ENCODE data around the gene B3GNT7.

B3GNT7 gene

DNA sequence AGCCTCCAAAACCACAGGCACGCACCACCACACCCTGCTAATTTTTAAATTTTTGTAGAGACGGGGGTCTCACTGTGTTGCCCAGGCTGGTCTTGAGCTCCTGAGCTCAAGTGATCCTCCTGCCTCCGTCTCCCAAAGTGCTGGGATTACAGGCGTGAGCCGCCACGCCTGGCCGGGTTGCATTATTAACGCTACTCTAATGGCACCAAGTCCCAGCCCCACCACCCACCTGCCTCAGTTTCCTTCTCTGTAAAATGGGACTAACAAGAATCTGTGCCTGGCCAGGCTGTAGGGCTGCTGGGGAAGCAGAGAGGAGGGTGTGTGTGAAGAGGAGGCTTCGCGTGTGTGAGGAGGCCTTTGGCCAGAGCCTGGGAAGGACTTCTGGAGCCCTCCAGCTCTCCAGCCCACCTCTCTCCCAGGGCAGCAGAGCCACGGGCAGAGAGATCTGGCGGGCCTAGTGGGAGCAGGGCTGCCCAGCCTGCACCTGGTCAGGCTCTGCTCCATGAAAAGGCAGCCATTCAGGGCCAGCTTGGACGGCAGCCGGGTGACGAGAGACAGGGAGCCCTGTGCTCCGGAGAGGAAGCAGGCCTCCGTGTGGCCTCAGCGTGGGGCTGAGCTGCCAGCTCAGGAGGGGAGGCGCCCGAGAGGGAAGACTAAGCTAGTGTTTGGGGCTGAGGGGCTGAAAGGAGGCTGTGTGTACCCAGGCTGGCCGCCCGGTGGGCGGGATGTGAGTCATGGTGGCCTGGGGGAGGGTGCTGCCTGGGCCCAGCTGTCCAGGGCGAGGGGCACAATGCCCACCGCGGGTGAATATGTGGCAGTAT is 7.4 kb upstream of the B3GNT7 start:
- DNase-seq (ENCODE audit: low read depth, low spot score): no peak
- no peaks in the 10 kb centered on the region for H3K27me3 ChIP-seq (ENCODE audit: insufficient read depth, insufficient read length)
- peak overlapping the region; percentile 18 for H3K9ac ChIP-seq (ENCODE audit: insufficient read length, low read depth)
- no peak for TF ChIP-seq YY1 (IDR thresholded peaks at IDR 0.05; ENCODE audit: insufficient read depth, insufficient read length)
- TF ChIP-seq SUZ12 (IDR thresholded peaks at IDR 0.05; ENCODE audit: extremely low read depth, insufficient read depth, insufficient read length): no peak
- TF ChIP-seq ZNF274 (IDR thresholded peaks at IDR 0.05; ENCODE audit: low read depth, low read length): no peak
- H3K36me3 ChIP-seq (ENCODE audit: insufficient read depth, insufficient read length, low read length): no peaks in the 10 kb centered on the region
- no peak overlapping the region for H3K4me3 ChIP-seq (ENCODE audit: insufficient read length, low read depth)
- peaks cover 12% of the 10 kb centered on the region; the same call in 1 of the 2 replicates for H3K9me3 ChIP-seq (ENCODE audit: insufficient read depth, low read length)
- H3K4me1 ChIP-seq (ENCODE audit: insufficient read depth, insufficient read length): peaks cover 23% of the 10 kb centered on the region

DNA sequence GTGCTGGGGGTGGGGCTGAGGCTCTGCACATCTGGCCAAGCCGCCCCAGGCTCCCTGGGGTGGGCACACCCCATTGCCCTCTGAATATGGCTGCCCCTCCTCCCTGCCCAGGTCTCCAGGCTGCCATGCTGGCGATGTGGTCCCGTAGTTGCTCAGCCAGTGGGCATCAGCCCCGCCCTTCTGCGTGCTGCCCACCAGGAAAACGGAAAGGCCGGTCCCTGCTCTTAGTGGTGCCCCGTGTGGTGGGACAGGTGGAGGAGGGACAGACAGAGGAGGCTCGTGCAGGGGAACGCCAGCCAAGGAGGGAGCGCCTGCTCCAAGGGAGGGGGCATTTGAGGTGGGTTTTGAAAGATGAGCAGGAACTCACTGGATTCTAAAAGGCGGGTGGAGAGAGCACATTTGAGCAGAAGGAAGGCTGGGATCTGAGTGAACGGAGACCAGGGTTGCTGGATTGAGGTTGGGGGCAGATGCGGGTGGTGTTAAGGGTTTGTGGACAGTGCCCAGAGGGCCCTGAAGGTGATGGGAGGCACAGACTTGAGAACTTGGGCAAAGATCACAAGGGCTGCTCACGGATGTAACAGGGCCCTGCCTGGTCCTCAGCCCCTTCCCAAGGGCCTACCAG is 6.7 kb upstream of the B3GNT7 start:
- Histone ChIP-seq H3K27me3 (ENCODE audit: insufficient read depth, insufficient read length) (no peaks in the 10 kb centered on the region), H3K9me3 (ENCODE audit: insufficient read depth, low read length) (peaks cover 12% of the 10 kb centered on the region; the same call in 1 of the 2 replicates), H3K36me3 (ENCODE audit: insufficient read depth, insufficient read length, low read length) (no peaks in the 10 kb centered on the region), H3K4me3 (ENCODE audit: insufficient read length, low read depth) (no peak overlapping the region), H3K9ac (ENCODE audit: insufficient read length, low read depth) (no peak overlapping the region), H3K4me1 (ENCODE audit: insufficient read depth, insufficient read length) (peaks cover 30% of the 10 kb centered on the region)
- TF ChIP-seq ZNF274 (IDR thresholded peaks at IDR 0.05; ENCODE audit: low read depth, low read length) (no peak), YY1 (IDR thresholded peaks at IDR 0.05; ENCODE audit: insufficient read depth, insufficient read length) (no peak), SUZ12 (IDR thresholded peaks at IDR 0.05; ENCODE audit: extremely low read depth, insufficient read depth, insufficient read length) (no peak)
- no peak for DNase-seq (ENCODE audit: low read depth, low spot score)

DNA sequence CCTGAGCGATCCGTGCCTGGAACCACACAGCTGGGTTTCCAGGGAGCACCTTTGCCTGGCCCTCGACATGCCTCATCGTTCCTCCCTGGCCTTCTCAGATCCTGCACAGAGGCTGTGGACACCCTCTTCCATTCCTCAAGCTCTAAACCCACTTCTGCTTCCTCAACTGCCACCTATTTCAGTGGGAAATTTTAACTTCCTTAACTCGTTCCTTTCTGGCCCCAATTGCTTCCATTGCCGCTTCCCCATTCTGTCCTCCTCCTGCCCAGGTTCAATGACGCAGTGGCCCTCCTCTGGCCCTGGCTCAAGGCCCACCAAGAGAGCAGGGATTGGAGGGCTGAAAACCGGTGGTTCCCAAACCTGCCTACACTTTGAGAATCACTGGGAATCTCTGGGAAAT is 4.8 kb upstream of the B3GNT7 start:
- Histone ChIP-seq H3K27me3 (ENCODE audit: insufficient read depth, insufficient read length) (no peaks in the 10 kb centered on the region), H3K9me3 (ENCODE audit: insufficient read depth, low read length) (no peaks in the 10 kb centered on the region), H3K4me1 (ENCODE audit: insufficient read depth, insufficient read length) (peaks cover 41% of the 10 kb centered on the region), H3K36me3 (ENCODE audit: insufficient read depth, insufficient read length, low read length) (no peaks in the 10 kb centered on the region), H3K9ac (ENCODE audit: insufficient read length, low read depth) (no peak overlapping the region), H3K4me3 (ENCODE audit: insufficient read length, low read depth) (no peak overlapping the region)
- DNase-seq (ENCODE audit: low read depth, low spot score): no peak
- TF ChIP-seq ZNF274 (IDR thresholded peaks at IDR 0.05; ENCODE audit: low read depth, low read length): no peak

DNA sequence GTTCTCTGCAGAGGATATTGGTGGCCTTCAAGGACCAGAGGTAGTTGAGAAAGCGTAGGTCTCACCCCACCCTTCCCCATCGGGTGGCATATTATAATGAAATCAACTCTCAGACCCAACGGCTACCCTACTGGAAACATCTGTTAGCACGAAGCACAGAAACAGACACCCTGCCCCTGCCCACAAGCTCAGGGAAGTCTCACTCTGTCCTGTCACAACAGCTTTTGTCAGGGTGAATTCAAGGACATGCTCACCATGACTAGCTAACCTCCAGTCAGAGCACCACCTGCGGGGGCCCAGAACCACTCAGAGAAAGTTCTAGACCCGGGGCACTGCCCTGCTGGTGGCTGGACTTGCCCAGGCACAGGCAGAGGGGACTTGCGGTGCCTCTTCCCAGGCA is 3.5 kb upstream of the B3GNT7 start:
- no peak overlapping the region for H3K4me3 ChIP-seq (ENCODE audit: insufficient read length, low read depth)
- H3K27me3 ChIP-seq (ENCODE audit: insufficient read depth, insufficient read length): peaks cover 12% of the 10 kb centered on the region
- H3K9ac ChIP-seq (ENCODE audit: insufficient read length, low read depth): no peak overlapping the region
- H3K4me1 ChIP-seq (ENCODE audit: insufficient read depth, insufficient read length): peaks cover 44% of the 10 kb centered on the region
- TF ChIP-seq ZNF274 (IDR thresholded peaks at IDR 0.05; ENCODE audit: low read depth, low read length) (no peak), SUZ12 (IDR thresholded peaks at IDR 0.05; ENCODE audit: extremely low read depth, insufficient read depth, insufficient read length) (no peak)
- H3K36me3 ChIP-seq (ENCODE audit: insufficient read depth, insufficient read length, low read length): no peaks in the 10 kb centered on the region
- H3K9me3 ChIP-seq (ENCODE audit: insufficient read depth, low read length): no peaks in the 10 kb centered on the region
- no peak for DNase-seq (ENCODE audit: low read depth, low spot score)

DNA sequence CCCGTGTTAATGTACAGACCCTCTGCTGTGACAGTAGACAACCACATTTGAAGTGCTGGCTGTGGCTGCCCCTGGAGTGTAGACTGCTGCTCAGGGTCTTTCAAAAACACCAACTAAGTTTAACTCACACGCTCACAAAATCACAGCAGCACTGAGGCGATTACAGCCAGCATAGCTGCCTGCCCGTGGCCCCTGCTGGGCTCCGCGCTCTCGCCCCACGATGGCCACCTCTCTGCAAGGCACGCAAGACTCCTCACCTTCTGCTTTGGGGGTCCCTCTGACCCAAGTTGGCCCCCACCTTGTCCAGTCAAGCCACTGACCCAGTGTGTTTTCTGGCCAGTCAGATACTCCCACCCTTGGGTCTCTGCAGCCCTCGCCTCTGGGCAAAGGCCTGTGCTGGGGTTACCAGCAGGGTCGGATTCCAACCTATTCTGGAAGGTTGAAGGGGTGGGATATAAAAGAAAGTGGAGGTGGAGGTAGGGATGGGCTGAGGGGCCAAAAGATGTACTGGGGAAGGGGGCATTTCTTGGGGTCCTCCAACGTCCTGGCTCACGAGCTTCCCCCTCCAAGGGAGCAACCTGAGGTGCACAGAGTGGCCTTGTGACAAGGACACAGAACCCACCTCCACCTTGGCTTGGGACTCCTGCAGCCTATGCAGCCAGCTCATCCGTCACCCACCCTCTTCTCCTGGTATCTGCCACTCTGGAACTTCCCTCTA is 2.9 kb upstream of the B3GNT7 start:
- TF ChIP-seq YY1 (IDR thresholded peaks at IDR 0.05; ENCODE audit: insufficient read depth, insufficient read length) (no peak), SUZ12 (IDR thresholded peaks at IDR 0.05; ENCODE audit: extremely low read depth, insufficient read depth, insufficient read length) (no peak), ZNF274 (IDR thresholded peaks at IDR 0.05; ENCODE audit: low read depth, low read length) (no peak)
- Histone ChIP-seq H3K9me3 (ENCODE audit: insufficient read depth, low read length) (no peaks in the 10 kb centered on the region), H3K4me3 (ENCODE audit: insufficient read length, low read depth) (no peak overlapping the region), H3K36me3 (ENCODE audit: insufficient read depth, insufficient read length, low read length) (peaks cover 2% of the 10 kb centered on the region), H3K9ac (ENCODE audit: insufficient read length, low read depth) (peak overlapping the region; percentile 6), H3K27me3 (ENCODE audit: insufficient read depth, insufficient read length) (peaks cover 14% of the 10 kb centered on the region), H3K4me1 (ENCODE audit: insufficient read depth, insufficient read length) (peaks cover 44% of the 10 kb centered on the region)
- DNase-seq (ENCODE audit: low read depth, low spot score): no peak

DNA sequence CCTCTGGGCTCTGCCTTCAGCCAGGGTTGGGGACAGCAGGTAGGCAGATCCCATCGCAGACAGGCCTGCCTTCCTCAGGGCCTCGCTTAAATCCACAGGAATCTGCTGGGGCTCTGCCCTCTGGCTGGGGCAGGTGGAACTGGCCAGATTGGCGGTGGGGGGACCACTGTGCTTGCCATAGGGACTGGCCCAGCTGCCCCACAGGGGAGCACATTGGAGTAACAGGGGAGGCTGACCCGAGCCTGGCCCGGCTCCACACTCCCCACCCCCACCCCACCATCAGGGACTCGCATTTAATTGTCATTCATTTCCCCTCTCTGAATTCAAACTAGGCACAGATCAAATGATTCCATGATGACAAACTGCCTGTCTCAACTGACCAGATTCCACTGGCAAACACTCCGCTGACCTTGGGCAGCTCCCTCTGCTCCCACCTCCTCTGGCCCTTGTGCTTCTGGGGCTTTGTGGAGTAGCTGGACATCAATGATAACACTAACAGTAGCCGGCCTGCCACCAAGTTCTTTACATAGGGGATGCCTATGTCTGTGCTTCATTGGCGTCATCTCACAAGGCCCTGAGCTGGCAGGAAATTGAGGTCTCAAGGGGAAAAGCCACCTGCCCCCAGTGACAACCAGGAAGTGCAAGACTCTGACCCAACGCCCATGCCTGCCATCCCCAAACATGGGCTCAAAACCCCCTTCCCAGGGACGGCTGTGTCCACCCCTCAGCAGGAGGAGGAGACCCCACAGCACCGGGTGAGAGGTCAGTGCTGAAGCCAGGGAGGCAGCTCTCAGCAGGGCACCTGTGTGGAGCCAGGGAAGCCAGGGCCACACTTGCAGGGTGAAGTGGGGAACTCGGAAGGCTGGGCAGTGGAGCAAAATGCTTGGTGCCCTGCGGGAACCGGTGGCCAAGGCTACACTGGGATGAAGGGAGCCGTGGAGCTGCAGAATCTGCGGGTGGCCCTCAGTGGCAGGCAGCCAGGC is 2.1 kb upstream of the B3GNT7 start:
- H3K27me3 ChIP-seq (ENCODE audit: insufficient read depth, insufficient read length): peaks cover 14% of the 10 kb centered on the region
- H3K36me3 ChIP-seq (ENCODE audit: insufficient read depth, insufficient read length, low read length): peaks cover 11% of the 10 kb centered on the region
- H3K4me1 ChIP-seq (ENCODE audit: insufficient read depth, insufficient read length): peaks cover 39% of the 10 kb centered on the region
- H3K9ac ChIP-seq (ENCODE audit: insufficient read length, low read depth): peak overlapping the region; percentile 4
- no peak for DNase-seq (ENCODE audit: low read depth, low spot score)
- TF ChIP-seq SUZ12 (IDR thresholded peaks at IDR 0.05; ENCODE audit: extremely low read depth, insufficient read depth, insufficient read length): no peak
- no peak for TF ChIP-seq YY1 (IDR thresholded peaks at IDR 0.05; ENCODE audit: insufficient read depth, insufficient read length)
- TF ChIP-seq ZNF274 (IDR thresholded peaks at IDR 0.05; ENCODE audit: low read depth, low read length): no peak
- H3K9me3 ChIP-seq (ENCODE audit: insufficient read depth, low read length): no peaks in the 10 kb centered on the region
- H3K4me3 ChIP-seq (ENCODE audit: insufficient read length, low read depth): no peak overlapping the region

Measured in NT2/D1 (cell line).